ENCODE measurements around the gene SNHG17. TPM values are rescaled to one million over a fixed set of nuclear protein-coding genes. Genes with fewer than 3 reads are reported as not detected.

The SNHG17 gene
- polyA plus RNA-seq, 4 donors: 29.6 to 66.2 (median 31.8) TPM

- no peak for DNase-seq (ENCODE audit: low read depth in 4 of 4, low spot score in 3 of 4)
Observed at GRCh38 chr20:38377039-38377685, 58.0 kb downstream of the SNHG17 start.

- DNase-seq (ENCODE audit: low read depth in 4 of 4, low spot score in 3 of 4): no peak
Observed at GRCh38 chr20:38373898-38374297, 61.2 kb downstream of the SNHG17 start.

GRCh38 chr20:38373231-38373867 lies 61.8 kb downstream of the SNHG17 start:
- no peak for DNase-seq (ENCODE audit: low read depth in 4 of 4, low spot score in 3 of 4)

- DNase-seq (ENCODE audit: low read depth in 4 of 4, low spot score in 3 of 4): no peak
Observed at GRCh38 chr20:38372806-38373205, 62.3 kb downstream of the SNHG17 start.

Other genes with a start within 250 kb of the SNHG17 start
- 1 to 10 TPM; 2.7 to 4.1 (median 3.1) TPM for gene KIAA1755, start 174.6 kb downstream of the SNHG17 start, polyA plus RNA-seq (ENCODE audit: insufficient read length in 4 of 4)
- 1 to 10 TPM in 2 of 4 donors, under 1 TPM in 1, not detected in 1; 0.80 to 1.4 (median 1.3) TPM for gene BPI, start 131.2 kb downstream of the SNHG17 start, polyA plus RNA-seq (ENCODE audit: insufficient read length in 4 of 4)
- gene LBP, start 88.8 kb downstream of the SNHG17 start, polyA plus RNA-seq (ENCODE audit: insufficient read length in 4 of 4): under 1 TPM in 3 of 4 donors, not detected in 1; 0.04 to 0.10 (median 0.08) TPM
- 10 to 100 TPM; 32.2 to 43.2 (median 37.2) TPM for gene RALGAPB, start 37.5 kb upstream of the SNHG17 start, polyA plus RNA-seq (ENCODE audit: insufficient read length in 4 of 4)
- gene ADIG, start 145.9 kb upstream of the SNHG17 start, polyA plus RNA-seq (ENCODE audit: insufficient read length in 4 of 4): not detected
- gene ARHGAP40, start 166.5 kb upstream of the SNHG17 start, polyA plus RNA-seq (ENCODE audit: insufficient read length in 4 of 4): 1 to 10 TPM in 2 of 4 donors, under 1 TPM in 2; 0.45 to 2.4 (median 1.1) TPM